HG03139 (cell line): ENCODE measurements around the gene TRIM69.
"Not testable (repeated sequence)": the region's sequence is repeated elsewhere in the genome, so short reads cannot be mapped to it uniquely, and the experiment has no call there.

Experiments
- ATAC-seq: cut with Tn5 transposase; IDR thresholded peaks from one replicate; pipeline ENCODE4 v1.9.1; 2021; ENCODE audit not compliant: unreplicated experiment

TRIM69 gene

DNA sequence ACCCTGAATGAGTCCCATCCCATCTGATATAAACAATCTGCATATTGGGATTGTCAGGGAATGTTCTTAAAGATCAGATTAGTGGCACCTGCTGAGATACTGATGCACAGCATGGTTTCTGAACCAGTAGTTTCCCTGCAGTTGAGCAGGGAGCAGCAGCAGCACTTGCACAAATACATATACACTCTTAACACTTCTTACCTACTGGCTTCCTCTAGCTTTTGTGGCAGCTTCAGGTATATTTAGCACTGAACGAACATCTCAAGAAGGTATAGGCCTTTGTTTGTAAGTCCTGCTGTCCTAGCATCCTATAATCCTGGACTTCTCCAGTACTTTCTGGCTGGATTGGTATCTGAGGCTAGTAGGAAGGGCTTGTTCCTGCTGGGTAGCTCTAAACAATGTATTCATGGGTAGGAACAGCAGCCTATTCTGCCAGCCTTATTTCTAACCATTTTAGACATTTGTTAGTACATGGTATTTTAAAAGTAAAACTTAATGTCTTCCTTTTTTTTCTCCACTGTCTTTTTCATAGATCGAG is 20.5 kb upstream of the TRIM69 start:
- ATAC-seq = no peak

- ATAC-seq = no peak
These were observed 19.2 kb upstream of the TRIM69 start for GRCh38 chr15:44716983-44717602.

DNA sequence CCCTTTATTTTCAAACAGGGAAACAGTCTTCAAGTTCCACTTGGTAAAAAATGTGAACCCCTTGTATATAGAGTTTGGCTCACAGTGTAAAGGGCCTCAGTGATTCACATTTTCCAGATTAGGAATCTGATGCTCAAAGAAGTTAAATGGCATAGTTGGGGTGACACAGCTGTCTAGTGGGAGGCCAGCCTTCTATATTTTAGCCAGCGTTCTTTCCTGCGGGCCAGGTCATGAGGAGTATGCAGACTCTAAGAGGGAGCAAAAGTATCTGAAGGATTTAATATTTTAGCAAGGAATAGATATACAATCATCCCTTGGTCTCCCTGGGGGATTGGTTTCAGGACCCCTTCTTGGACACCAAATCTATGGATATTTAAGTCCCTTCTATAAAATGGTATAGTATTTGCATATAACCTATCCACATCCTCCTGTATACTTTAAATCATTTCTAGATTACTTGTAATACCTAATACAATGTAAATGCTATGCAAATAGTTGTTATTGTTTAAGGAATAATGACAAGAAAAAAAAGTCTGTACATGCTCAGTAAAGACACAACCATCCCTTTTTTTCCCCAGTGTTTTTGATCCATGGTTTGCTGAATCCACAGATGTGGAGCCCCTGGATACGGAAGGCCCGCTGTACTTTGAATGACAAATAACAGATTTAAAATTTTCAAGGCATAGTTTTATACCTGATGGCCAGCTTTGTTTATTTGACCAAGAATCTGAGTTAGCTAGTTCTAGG is 18.0 kb upstream of the TRIM69 start:
- no peak for ATAC-seq

DNA sequence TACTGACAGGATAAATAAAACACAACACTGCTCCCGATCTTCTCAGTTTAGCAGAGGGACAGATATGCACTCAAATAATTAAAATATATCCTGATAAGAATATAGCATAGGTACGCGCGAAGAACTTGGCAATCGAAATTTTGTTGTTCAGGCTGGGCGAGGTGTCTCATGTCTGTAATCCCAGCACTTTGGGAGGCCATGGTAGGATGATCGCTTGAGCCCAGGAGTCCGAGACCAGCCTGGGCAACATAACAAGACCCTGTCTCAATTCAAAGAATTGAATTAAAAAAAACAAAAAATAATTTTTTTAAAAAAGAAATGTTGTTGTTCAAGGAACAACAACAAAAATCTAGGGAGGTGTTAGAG is 17.4 kb upstream of the TRIM69 start:
- no peak for ATAC-seq

GRCh38 chr15:44719293-44719999 is 16.9 kb upstream of the TRIM69 start:
- ATAC-seq = peak; percentile 34

DNA sequence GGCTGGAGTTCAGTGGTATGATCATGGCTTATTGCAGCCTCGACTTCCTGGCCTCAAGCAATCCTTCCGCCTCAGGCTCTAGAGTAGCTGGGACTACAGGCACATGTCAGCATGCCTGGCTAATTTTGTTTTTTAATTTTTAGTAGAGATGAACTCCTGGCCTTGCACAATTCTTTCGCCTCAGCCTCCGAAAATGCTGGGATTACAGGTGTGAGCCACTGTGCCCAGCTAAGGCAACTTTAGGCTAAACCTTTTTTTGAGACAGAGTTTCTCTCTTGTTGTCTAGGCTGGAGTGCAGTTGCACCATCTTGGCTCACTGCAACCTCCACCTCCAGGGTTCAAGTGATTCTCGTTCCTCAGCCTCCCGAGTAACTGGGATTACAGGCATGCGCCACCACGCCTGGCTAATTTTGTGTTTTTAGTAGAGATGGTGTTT is 16.3 kb upstream of the TRIM69 start:
- not testable (repeated sequence) for ATAC-seq

- no peak for ATAC-seq
These were observed 15.7 kb upstream of the TRIM69 start for GRCh38 chr15:44720460-44721176.

- ATAC-seq = no peak
These were observed 14.3 kb upstream of the TRIM69 start for GRCh38 chr15:44722011-44722410.

DNA sequence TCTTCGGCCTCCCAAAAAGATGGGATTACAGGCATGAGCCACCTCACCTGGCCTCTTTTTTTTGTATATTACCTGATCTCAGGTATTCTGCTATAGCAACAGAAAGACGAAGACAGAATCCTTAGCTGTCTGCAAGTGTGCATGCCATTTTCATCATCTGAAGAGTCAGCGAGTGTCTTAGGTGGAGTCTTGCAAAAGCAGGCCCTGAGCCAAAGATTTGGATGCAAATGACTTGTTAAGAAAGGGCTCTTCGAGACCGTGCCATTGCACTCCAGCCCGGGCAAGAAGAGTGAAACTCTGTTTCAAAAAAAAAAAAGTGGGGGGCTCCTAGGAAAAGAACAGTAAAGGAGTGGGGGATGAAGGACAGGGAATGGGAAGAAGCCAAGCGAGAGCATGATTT is 10.2 kb upstream of the TRIM69 start:
- ATAC-seq = no peak

DNA sequence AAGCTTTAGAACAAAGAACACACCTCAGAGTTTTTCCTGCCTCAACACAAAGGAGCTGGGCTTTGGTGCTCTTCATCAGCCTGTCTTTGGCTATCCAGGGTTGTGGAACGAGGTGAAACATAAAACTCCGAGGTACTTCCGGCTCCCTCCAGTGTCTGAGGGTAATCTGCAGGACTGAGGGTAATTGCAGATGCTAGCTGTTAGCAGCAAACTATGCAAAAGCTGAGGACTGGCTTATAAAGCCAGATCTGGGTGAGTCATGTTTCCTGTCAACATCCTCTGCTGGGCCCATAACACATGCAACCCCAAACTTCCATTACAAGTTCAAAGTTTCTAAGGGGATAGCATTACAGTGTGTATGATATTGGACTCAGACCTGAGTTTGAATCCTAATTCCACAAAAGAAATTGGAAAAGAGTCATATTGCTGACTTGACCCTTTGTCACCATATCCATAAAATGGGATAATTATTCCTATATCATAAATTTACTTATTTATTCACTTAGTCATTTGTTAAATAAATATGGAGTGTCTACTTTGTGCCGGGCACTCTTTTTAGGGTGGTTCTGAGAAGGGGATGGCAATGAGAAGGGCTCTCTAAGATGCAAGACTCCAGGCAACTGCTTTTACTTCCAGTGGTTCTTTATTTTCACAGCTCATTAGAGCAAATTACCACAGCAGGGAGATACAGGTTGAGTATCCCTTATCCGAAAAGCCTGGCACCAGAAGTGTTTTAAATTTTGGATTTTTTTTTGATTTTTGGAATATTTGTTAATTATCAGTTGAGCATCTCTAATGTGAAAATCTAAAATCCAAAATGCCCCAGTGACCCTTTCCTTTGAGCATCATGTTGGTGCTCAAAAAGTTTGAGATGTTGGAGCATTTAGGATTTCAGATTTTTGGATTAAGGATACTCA is 9.5 kb upstream of the TRIM69 start:
- ATAC-seq = peak; percentile 41

- ATAC-seq = no peak
These were observed 8.7 kb upstream of the TRIM69 start for GRCh38 chr15:44727485-44728231.

- ATAC-seq = not testable (repeated sequence)
These were observed 8.1 kb upstream of the TRIM69 start for GRCh38 chr15:44728232-44728575.

- peak; percentile 68 for ATAC-seq
These were observed 7.5 kb upstream of the TRIM69 start for GRCh38 chr15:44728576-44729407.

DNA sequence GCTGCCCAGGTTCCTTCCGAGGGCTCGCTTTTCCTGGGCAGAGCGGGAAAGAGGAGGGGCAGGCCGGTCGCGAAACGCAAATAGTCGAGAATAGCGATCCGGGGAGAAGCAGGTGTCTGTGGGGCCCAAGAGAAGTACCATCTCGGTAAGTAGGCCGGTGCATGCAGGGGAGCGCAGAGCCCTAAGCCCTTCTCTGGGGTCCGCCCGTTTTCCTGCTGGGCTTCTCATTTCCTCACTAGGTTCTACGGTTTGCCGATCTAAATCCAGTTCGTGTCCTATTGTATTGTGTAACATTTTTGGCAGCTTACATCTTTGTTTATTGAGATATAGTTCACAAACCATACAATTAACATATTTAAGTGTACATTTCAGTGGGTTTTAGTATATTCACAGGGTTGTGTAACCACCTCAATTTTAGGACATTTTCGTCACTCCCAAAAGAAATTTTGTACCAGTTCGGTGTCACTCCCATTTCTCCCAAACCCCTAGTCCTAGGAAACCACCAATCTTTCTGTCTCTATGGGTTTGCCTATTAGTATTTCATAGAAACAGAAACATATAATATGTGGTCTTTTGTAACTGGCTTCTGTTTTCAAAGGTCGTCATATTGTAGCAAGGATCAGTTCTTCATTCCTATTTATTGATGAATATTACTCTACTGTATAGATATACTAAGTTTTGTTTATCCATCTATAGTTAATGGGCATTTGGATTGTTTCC is 6.8 kb upstream of the TRIM69 start:
- ATAC-seq = no peak

DNA sequence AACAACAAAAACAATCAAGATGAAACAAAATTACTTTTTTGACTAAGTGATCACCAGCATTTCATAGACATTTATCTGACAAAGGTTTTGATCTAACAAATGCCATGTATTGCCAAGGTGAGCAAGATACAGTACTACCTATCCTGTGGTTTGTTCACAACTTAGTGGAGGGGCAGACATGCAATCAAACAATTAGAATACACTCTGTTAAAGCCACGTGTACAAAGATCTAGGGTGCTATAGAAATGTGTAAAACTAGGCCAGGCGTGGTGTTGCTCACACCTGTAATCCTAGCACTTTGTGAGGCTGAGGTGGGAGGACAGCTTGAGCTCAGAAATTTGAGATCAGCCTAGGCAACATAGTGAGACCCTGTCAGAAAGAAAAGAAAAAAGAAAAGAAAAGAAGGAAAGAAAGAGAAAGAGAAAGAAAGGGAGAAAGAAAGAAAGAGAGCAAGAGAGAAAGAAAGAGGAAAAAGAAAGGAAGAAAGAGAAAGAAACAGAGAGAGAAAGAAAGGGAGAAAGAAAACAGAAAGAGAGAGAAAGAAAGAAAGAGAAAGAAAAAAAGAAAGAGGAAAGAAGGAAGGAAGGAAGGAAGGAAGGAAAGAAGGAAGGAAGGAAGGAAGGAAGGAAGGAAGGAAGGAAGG is 1.4 kb upstream of the TRIM69 start:
- no peak for ATAC-seq

GRCh38 chr15:44735482-44736180 is 697 bp upstream of the TRIM69 start:
- ATAC-seq = no peak
